Natural killer cell (primary cell): ENCODE measurements around the gene ASTE1. TPM values are rescaled to one million over a fixed set of nuclear protein-coding genes. Genes with fewer than 3 reads are reported as not detected.

ENCODE experiments used
- ATAC-seq, 3 donors: fragments of 150-1000 bp in 2 of 3; fragments of 200-7000 bp in 1 of 3; cut with Tn5 transposase; 1 replicate in 1 of 3; 2 replicates in 2 of 3; pipeline ENCODE4 v1.10.0; 2021; ENCODE audit warnings: mild to moderate bottlenecking in 2 of 3, moderate library complexity in 2 of 3
- DNase-seq, 2 donors: peaks; one replicate each; pipeline versions ENCODE4 v3.0.0 to v3.0.0-alpha.2; 2013 to 2021; ENCODE audit warnings: mixed read lengths in 1 of 2
- H3K27ac ChIP-seq: one replicate; pipeline ENCODE4 v1.5.1; 2013; ENCODE audit warnings: mild to moderate bottlenecking, low read length
- H3K27me3 ChIP-seq: one replicate; pipeline ENCODE4 v1.6.1; 2013; ENCODE audit warnings: low read length; ENCODE audit not compliant: control insufficient read depth, insufficient read depth
- H3K36me3 ChIP-seq: one replicate; pipeline ENCODE4 v1.6.1; 2013; ENCODE audit warnings: low read length; ENCODE audit not compliant: control insufficient read depth, insufficient read depth
- H3K4me1 ChIP-seq: one replicate; pipeline ENCODE4 v1.6.1; 2013; ENCODE audit warnings: low read length; ENCODE audit not compliant: control insufficient read depth, insufficient read depth
- H3K4me3 ChIP-seq: one replicate; pipeline ENCODE4 v1.5.1; 2013; ENCODE audit warnings: low read length
- H3K9me3 ChIP-seq: one replicate; pipeline ENCODE4 v1.6.1; 2013; ENCODE audit warnings: low read length; ENCODE audit not compliant: control insufficient read depth, insufficient read depth
- H3K27ac Mint-ChIP-seq, 2 donors: one replicate each; pipeline ENCODE4 v1.8.0; 2022; ENCODE audit warnings: mild to moderate bottlenecking in 2 of 2, mixed read lengths in 2 of 2, moderate library complexity in 1 of 2
- H3K27me3 Mint-ChIP-seq, 2 donors: one replicate each; pipeline ENCODE4 v1.8.0; 2022; ENCODE audit warnings: low read depth in 2 of 2, mixed read lengths in 2 of 2
- H3K36me3 Mint-ChIP-seq: one replicate; pipeline ENCODE4 v1.8.0; 2022; ENCODE audit warnings: mixed read lengths
- H3K4me1 Mint-ChIP-seq, 2 donors: one replicate each; pipeline ENCODE4 v1.8.0; 2022; ENCODE audit warnings: mixed read lengths in 2 of 2
- H3K4me3 Mint-ChIP-seq: one replicate; pipeline ENCODE4 v1.8.0; 2022; ENCODE audit warnings: mild to moderate bottlenecking, moderate library complexity, mixed read lengths
- H3K9me3 Mint-ChIP-seq, 2 donors: one replicate each; pipeline ENCODE4 v1.8.0; 2022; ENCODE audit warnings: mixed read lengths in 2 of 2
- WGBS: methylation state at CpG from one replicate; pipeline ENCODE4 v1.1.7; 2013; ENCODE audit warnings: missing lambda C conversion rate; ENCODE audit not compliant: insufficient coverage; 5-methylcytosine and 5-hydroxymethylcytosine counted together
- intact Hi-C: fragments of 100-400 bp; cut with micrococcal nuclease; formaldehyde crosslinking; loops from one replicate; pipeline ENCODE4 v1.14.2; 2022
- total RNA-seq, 4 donors: library from RNA; stranded (reverse); fragments of 120-200 nt in 1 of 4; gene quantifications; one replicate each; pipeline versions ENCODE4 v1.2.3 to v1.2.4, GENCODE V29; 2013 to 2022
- TF ChIP-seq, protein P1 (sequence below): fragments of 200-600 bp; IDR thresholded peaks from one replicate; pipeline ENCODE4 v1.8.0; 2022; ENCODE audit warnings: antibody characterized with exemption

The ASTE1 gene
- total RNA-seq, 3 donors from 2014 or later (not counting 1 experiment from before 2014, with no cell fraction given): 22.8 to 28.8 (median 24.3) TPM

- Mint-ChIP-seq H3K4me1 (no peaks in the 10 kb centered on the region), H3K9me3 (no peaks in the 10 kb centered on the region), H3K27me3 (no peaks in the 10 kb centered on the region), H3K27ac (no peak overlapping the region), H3K4me3 (no peak overlapping the region), H3K36me3 (no peaks in the 10 kb centered on the region)
- Histone ChIP-seq H3K4me1 (no peaks in the 10 kb centered on the region), H3K9me3 (no peaks in the 10 kb centered on the region), H3K36me3 (no peaks in the 10 kb centered on the region), H3K27me3 (no peaks in the 10 kb centered on the region), H3K4me3 (no peak overlapping the region), H3K27ac (no peak overlapping the region)
- TF ChIP-seq, protein P1, sequence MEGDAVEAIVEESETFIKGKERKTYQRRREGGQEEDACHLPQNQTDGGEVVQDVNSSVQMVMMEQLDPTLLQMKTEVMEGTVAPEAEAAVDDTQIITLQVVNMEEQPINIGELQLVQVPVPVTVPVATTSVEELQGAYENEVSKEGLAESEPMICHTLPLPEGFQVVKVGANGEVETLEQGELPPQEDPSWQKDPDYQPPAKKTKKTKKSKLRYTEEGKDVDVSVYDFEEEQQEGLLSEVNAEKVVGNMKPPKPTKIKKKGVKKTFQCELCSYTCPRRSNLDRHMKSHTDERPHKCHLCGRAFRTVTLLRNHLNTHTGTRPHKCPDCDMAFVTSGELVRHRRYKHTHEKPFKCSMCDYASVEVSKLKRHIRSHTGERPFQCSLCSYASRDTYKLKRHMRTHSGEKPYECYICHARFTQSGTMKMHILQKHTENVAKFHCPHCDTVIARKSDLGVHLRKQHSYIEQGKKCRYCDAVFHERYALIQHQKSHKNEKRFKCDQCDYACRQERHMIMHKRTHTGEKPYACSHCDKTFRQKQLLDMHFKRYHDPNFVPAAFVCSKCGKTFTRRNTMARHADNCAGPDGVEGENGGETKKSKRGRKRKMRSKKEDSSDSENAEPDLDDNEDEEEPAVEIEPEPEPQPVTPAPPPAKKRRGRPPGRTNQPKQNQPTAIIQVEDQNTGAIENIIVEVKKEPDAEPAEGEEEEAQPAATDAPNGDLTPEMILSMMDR: no peak
- WGBS: 72% methylated on average over 2 of the region's 2 CpGs
- intact Hi-C loops: no loop called here
- DNase-seq (no peak), ATAC-seq (no peak)
These were observed 45.5 kb upstream of the ASTE1 start for GRCh38 chr3:131072099-131072559.

DNA sequence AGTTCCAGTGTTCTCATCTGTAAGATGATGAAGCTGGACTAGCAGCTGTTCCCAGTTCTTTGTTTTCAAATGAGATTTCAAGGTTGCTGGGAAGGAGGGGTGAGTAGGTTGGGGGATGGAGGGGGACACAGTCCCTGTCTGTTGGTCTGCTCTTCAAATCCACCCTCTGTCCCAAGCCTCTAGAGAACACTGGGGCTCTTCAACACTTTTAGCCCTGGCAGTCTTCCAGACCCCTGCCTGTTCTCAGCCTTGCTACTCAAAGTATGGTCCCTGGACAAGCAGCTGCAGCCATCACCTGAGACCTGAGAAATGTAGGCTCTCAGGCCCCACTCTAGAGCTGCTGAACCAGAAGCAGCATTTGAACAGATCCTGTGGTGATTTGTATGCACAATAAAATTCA is 41.4 kb upstream of the ASTE1 start:
- intact Hi-C loops: no loop called here
- Histone ChIP-seq H3K36me3 (no peaks in the 10 kb centered on the region), H3K27me3 (no peaks in the 10 kb centered on the region), H3K9me3 (no peaks in the 10 kb centered on the region), H3K4me1 (no peaks in the 10 kb centered on the region), H3K27ac (no peak overlapping the region), H3K4me3 (no peak overlapping the region)
- Mint-ChIP-seq H3K27me3 (no peaks in the 10 kb centered on the region), H3K9me3 (no peaks in the 10 kb centered on the region), H3K36me3 (no peaks in the 10 kb centered on the region), H3K27ac (no peak overlapping the region), H3K4me3 (no peak overlapping the region), H3K4me1 (no peaks in the 10 kb centered on the region)
- TF ChIP-seq, protein P1: no peak
- DNase-seq (no peak), ATAC-seq (no peak)

- Histone ChIP-seq H3K4me3 (no peak overlapping the region), H3K27ac (no peak overlapping the region), H3K36me3 (no peaks in the 10 kb centered on the region), H3K9me3 (no peaks in the 10 kb centered on the region), H3K27me3 (no peaks in the 10 kb centered on the region), H3K4me1 (no peaks in the 10 kb centered on the region)
- Mint-ChIP-seq H3K9me3 (no peaks in the 10 kb centered on the region), H3K36me3 (no peaks in the 10 kb centered on the region), H3K4me3 (no peak overlapping the region), H3K27ac (no peak overlapping the region), H3K27me3 (no peaks in the 10 kb centered on the region), H3K4me1 (peaks cover 0 to 1% of the 10 kb centered on the region in 2 donors)
- ATAC-seq: no peak
- TF ChIP-seq, protein P1: no peak
- 100% methylated on average over 1 of the region's 3 CpGs for WGBS
- no peak for DNase-seq
- intact Hi-C loops: loop anchor here (10.0 kb wide), 1 partner anchor 982 kb away; the partner anchor contains the start of gene CPNE4
These were observed 26.6 kb upstream of the ASTE1 start for GRCh38 chr3:131053043-131053859.
